ENCODE measurements around the gene SULT2B1.

GRCh38 chr19:48520134-48520533, 31.8 kb upstream of the SULT2B1 start:
- no peak for TF ChIP-seq CTCF (conservative IDR thresholded peaks at IDR 0.05)
- no peak for TF ChIP-seq EZH2 (IDR thresholded peaks at IDR 0.05; ENCODE audit: low read depth)
